Stimulated activated naive CD8-positive, alpha-beta T cell treated with anti-CD3 and anti-CD28 coated beads, Interleukin-15, Interleukin-2, amounts not matched to agents 100 ng/mL and 50 ng/mL, for 24 hours (primary cell): Measurements from ENCODE around the gene KIF1C.
A peak's percentile ranks its signal among the peaks of the same experiment; 100 is the strongest.

Experiments used
- H3K27ac Mint-ChIP-seq: one replicate; pipeline ENCODE4 v1.8.0; 2021; ENCODE audit warnings: mild to moderate bottlenecking, mixed read lengths
- H3K27me3 Mint-ChIP-seq: one replicate; pipeline ENCODE4 v1.8.0; 2021; ENCODE audit warnings: mixed read lengths
- H3K36me3 Mint-ChIP-seq: one replicate; pipeline ENCODE4 v1.8.0; 2021; ENCODE audit warnings: low read depth, mixed read lengths
- H3K4me1 Mint-ChIP-seq: one replicate; pipeline ENCODE4 v1.8.0; 2021; ENCODE audit warnings: low read depth, mixed read lengths
- H3K4me3 Mint-ChIP-seq: one replicate; pipeline ENCODE4 v1.8.0; 2021; ENCODE audit warnings: mild to moderate bottlenecking, mixed read lengths
- H3K9me3 Mint-ChIP-seq: one replicate; pipeline ENCODE4 v1.8.0; 2021; ENCODE audit warnings: mixed read lengths

The KIF1C gene

DNA sequence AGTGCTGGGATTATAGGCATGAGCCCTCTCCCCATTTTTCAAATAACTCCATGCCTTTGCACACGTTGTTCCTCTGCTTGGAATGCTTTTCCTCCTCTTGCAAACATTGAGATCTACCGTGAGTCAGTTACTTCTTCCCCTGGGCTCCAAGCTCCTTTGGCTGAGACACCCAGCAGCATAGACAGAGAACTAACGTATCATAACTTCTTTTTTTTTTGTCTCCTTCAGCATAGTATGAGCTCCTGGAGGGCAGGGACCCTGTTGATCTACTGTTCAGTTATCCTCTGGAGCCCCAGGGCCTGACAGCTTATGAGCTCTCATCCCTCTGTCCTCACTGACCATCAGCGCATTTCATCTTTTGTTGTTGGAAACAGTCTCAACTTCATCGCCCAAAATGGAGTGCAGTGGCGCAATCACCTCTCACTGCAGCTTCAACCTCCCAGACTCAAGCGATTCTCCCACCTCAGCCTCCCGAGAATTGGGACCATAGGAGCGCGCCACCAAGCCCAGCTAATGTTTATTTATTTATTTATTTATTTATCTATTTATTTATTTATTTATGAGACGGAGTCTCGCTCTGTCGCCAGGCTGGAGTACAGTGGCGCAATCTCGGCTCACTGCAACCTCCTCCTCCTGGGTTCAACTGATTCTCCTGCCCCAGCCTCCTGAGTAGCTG is 32.3 kb upstream of the KIF1C start:
- peak overlapping the region; percentile 38 for H3K27ac Mint-ChIP-seq
- no peak overlapping the region for H3K4me3 Mint-ChIP-seq
- H3K9me3 Mint-ChIP-seq, result no peaks in the 10 kb centered on the region
- no peaks in the 10 kb centered on the region for H3K27me3 Mint-ChIP-seq
- H3K4me1 Mint-ChIP-seq, result peaks cover 34% of the 10 kb centered on the region
- H3K36me3 Mint-ChIP-seq, result peaks cover 24% of the 10 kb centered on the region

DNA sequence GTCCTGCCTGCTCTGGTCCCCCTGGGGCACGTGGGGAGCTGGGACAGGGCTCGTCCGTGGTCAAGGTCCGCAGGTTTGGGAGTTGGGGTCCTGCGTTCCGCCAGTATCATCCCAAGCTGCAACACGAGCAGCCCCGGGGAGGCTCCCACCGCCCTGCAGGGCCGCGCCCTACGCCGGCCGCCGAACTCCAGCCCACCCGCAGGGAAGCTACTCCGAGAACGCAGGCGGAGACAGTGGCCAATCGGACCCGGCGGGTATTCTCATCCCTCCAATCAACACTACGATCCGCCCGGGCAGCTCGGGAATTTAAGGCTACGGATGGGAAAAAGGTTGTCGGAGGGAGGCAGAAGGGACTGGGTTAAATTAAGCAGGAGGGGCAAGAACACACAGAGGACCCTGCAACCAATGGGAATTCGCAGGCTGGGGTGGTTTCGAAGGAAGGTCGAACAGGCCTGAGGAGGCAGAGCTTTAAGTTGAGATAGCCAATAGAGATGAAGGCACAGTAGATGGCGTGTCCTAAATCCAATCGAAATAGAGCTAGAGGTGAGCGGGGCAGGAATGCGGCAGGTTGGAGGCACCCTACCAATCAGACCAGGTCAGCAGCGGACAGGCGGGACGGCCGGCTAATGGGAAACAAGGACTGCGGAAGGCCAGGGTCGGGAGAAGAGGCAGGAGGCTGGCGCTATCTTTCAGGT is 30.8 kb upstream of the KIF1C start:
- peaks cover 43% of the 10 kb centered on the region for H3K4me1 Mint-ChIP-seq
- H3K9me3 Mint-ChIP-seq, result no peaks in the 10 kb centered on the region
- no peak overlapping the region for H3K4me3 Mint-ChIP-seq
- no peak overlapping the region for H3K27ac Mint-ChIP-seq
- no peaks in the 10 kb centered on the region for H3K27me3 Mint-ChIP-seq
- H3K36me3 Mint-ChIP-seq, result peaks cover 29% of the 10 kb centered on the region

DNA sequence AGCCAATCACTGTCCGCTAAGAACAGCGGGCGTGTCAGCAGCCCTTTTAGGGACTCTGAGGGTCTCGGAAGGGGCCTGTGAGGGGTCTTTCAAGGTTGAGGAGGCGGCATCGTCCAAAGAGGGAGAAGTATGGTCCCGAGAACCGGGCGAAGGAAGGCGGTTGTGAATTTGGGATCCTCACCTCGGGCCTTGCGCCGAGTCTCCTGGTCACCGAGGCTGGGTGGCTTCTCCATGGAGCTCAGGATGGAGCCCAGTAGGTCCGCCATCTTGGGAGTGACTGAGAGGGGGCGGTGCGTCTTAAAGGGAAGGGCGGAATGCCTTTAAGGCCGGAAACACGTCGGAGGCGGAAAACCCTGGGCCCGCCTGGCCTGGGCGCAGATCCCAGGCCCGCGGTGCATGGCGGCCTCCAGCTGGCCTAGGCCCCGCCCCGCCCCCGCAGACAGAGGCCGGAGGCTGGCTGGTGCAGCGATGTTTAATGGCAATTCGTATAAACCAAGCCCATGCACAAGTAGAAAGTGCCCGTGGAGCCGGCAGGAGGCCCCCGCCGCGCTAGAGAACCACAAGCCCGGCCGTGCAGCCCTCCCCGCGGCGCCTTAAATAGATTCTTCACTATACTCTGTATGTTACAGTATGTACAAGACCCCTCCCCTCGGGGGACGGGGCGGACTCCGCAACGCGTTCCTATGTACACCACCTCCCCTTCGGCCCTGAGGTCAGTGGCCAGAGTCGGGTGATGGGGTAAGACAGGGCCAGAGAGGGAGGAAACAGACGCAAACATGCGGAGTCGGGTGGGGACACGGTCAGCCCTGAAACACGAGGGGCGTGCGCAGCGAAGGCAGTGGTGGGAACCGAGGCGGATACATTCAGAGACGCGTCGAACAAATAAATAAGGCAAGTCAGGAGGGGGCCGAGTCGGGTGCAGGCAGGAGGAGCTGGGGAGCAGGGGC is 29.9 kb upstream of the KIF1C start, which contains the start of gene SPAG7:
Gene SPAG7 (minus strand): TSS at position 279 of the 947 bp plus-strand sequence. CDS start 13 bp downstream, at position 266.
- H3K4me1 Mint-ChIP-seq, result peaks cover 43% of the 10 kb centered on the region
- H3K36me3 Mint-ChIP-seq, result peaks cover 36% of the 10 kb centered on the region
- H3K4me3 Mint-ChIP-seq, result no peak within 1 kb of the TSS
- H3K27me3 Mint-ChIP-seq, result no peaks in the 10 kb centered on the region
- H3K27ac Mint-ChIP-seq, result peak within 1 kb of the TSS; percentile 87
- H3K9me3 Mint-ChIP-seq, result no peaks in the 10 kb centered on the region

DNA sequence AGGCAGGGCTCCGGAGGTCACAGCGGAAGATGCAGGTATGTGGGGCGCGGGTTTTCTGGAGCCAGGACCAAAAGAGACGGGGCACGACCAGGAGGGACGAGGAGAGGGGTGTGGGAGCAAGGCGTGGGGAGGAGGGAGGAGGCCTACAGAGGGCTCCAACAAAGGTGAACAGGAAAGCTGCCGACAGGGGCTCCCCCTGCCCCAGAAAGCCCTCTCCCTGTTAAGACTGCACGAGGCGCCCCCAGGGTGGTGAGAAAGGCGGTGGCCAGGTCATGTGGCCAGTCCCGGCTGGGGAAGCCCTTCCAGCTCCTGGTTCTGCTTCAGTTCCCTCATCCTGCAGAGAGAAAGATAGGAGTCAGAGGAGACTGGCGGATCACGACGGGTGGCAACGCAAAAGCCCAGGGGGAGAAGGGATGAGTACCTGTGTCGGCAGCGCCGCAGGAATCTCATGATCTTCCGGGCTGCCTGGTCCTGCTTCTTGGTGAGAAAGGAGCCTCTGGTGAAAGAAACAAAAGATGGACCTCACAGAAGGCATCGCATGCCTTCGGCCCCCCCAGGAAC is 29.2 kb upstream of the KIF1C start:
- Mint-ChIP-seq H3K4me1 (peaks cover 43% of the 10 kb centered on the region), H3K4me3 (no peak overlapping the region), H3K9me3 (no peaks in the 10 kb centered on the region), H3K36me3 (peaks cover 41% of the 10 kb centered on the region), H3K27me3 (no peaks in the 10 kb centered on the region), H3K27ac (no peak overlapping the region)

DNA sequence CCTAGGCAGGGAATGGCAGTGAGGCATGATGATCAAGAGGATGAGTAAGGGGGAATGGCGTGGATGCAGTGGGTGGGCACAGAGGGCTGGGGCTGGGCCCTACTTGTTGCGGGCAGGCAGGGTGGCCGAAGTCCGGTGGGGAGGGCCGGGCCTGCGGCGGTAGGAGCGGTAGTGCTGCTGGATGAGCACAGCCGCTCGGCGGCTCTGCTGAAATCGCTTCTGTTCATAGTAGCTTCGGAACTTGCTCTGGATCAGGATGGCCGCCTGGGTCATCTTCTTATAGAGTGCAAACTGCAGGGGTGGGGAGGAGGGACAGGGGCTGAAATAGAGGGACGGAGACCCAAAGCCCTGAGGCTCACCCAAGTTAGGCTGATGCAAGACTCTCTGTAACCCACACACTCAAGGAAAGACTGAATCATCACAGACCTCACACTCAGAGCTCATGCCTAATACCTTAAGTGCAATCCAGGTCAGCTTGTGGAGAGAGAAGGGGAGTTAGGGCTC is 28.7 kb upstream of the KIF1C start:
- Mint-ChIP-seq H3K36me3 (peaks cover 45% of the 10 kb centered on the region), H3K27ac (no peak overlapping the region), H3K27me3 (no peaks in the 10 kb centered on the region), H3K4me3 (no peak overlapping the region), H3K4me1 (peaks cover 43% of the 10 kb centered on the region), H3K9me3 (no peaks in the 10 kb centered on the region)

DNA sequence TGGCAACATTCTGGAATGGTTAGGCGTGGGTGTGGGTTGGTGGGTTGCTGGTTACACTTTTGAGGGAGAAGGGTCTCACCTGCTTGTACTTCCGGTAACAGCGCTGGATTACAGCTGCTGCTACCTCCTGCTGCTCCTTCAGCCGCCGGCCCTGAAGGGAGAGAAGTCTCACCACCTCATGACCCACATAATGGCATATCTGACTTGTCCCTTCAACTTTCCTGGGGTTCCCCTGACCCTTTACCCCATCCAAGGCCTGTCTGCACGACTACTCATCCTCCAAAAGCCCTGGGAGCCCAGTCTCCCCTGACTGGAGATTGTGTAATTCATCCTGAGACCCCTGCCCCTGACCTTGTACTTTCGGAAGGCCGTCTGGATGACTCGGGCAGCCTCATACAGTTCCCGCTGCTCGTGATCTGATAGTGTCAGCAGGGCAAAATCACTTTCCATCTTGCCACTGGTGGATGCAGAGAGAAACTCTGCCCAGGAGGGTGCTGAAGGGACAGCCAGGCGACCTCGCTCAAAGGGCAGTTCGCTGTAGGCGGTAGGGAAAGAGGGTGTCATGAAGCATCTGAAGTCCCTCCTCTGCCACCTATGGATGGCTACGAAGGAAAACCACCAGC is 28.1 kb upstream of the KIF1C start:
- Mint-ChIP-seq H3K4me1 (peaks cover 43% of the 10 kb centered on the region), H3K9me3 (no peaks in the 10 kb centered on the region), H3K27ac (no peak overlapping the region), H3K27me3 (no peaks in the 10 kb centered on the region), H3K36me3 (peaks cover 50% of the 10 kb centered on the region), H3K4me3 (no peak overlapping the region)

DNA sequence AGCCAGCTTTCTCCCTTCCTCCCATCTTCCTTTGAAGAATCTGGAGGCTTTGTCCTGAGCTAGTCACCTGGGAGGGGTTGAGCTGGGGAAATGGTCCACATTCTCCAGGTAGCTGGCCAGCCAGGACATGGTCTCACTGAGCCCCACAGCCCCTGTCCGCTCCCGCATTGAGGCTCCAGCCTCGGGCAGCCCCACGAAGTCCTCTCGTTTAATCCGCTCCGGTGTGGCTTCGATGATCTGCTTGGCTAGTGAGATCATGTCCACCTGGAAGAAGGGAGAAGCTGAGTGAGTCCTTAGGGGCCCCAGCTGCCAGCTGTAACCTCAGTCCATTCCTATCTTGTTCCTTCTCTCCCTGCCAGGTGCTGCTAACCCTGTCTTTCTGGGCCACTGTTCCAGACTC is 27.5 kb upstream of the KIF1C start:
- Mint-ChIP-seq H3K27ac (no peak overlapping the region), H3K4me3 (no peak overlapping the region), H3K9me3 (no peaks in the 10 kb centered on the region), H3K27me3 (no peaks in the 10 kb centered on the region), H3K4me1 (peaks cover 41% of the 10 kb centered on the region), H3K36me3 (peaks cover 53% of the 10 kb centered on the region)

DNA sequence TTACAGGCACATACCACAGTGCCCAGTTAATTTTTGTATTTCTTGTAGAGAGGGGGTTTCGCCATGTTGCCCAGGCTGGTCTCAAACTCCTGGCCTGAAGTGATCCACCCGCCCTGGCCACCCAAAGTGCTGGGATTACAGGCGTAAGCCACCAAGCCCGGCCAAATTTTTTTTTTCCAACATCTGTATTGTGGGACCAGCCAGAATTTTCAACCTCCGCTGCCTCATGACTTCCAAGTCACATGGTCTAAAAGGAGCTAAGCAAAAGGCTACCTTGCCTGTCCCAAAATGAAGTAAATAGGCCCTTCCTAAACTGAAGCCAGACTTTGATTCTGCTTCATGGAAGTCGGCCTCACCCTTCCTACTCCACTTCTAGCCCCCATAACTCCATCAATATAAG is 25.9 kb upstream of the KIF1C start:
- Mint-ChIP-seq H3K36me3 (peaks cover 51% of the 10 kb centered on the region), H3K9me3 (no peaks in the 10 kb centered on the region), H3K27ac (peak overlapping the region; percentile 39), H3K27me3 (no peaks in the 10 kb centered on the region), H3K4me1 (peaks cover 29% of the 10 kb centered on the region), H3K4me3 (no peak overlapping the region)

DNA sequence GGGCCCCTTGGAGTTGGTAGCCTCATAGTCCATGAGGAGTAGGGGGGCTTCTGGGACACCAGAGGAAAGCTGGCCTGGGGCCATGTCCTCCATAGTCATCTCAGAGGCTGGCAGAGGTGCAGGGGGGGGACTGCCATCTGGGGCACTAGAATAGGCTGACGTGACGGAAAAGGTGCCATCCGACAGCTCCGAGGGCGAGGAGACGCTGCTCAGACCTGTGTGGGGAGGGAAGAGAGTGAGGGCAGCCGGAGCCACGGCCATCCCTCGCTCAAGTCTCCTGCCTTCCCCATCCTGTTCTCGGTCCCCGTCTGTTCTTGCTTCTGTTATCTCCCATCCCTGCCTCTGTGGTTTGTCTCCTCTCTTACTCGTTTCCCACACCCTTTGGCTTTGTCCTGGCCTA is 25.4 kb upstream of the KIF1C start:
- Mint-ChIP-seq H3K36me3 (peaks cover 55% of the 10 kb centered on the region), H3K4me3 (no peak overlapping the region)

DNA sequence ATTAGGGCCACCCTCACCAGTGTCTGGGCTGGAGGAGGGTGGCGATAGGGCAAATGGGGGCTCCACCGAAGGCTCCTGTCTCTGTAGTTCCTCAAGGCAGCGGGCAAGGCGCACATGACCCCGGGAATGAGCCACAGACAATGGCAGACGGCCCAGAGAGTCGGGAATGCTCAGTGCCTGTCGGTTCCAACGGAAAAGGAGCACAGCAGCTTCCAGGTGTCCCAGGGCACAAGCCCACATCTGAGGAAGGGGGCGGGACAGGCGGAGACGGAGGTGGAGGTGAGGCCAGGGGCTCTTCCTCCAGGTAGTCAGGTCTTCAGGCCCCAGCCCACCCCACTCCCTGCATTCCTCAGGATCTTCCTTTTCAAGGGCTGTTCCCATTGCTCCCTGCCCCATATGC is 25.0 kb upstream of the KIF1C start:
- Mint-ChIP-seq H3K4me1 (peaks cover 29% of the 10 kb centered on the region), H3K36me3 (peaks cover 59% of the 10 kb centered on the region), H3K9me3 (no peaks in the 10 kb centered on the region), H3K27me3 (no peaks in the 10 kb centered on the region), H3K4me3 (no peak overlapping the region), H3K27ac (peak overlapping the region; percentile 33)

More for the DNA sequence above, 25.4 kb upstream of the KIF1C start:
- Mint-ChIP-seq H3K27ac (peak overlapping the region; percentile 33), H3K9me3 (no peaks in the 10 kb centered on the region), H3K27me3 (no peaks in the 10 kb centered on the region), H3K4me1 (peaks cover 29% of the 10 kb centered on the region)

DNA sequence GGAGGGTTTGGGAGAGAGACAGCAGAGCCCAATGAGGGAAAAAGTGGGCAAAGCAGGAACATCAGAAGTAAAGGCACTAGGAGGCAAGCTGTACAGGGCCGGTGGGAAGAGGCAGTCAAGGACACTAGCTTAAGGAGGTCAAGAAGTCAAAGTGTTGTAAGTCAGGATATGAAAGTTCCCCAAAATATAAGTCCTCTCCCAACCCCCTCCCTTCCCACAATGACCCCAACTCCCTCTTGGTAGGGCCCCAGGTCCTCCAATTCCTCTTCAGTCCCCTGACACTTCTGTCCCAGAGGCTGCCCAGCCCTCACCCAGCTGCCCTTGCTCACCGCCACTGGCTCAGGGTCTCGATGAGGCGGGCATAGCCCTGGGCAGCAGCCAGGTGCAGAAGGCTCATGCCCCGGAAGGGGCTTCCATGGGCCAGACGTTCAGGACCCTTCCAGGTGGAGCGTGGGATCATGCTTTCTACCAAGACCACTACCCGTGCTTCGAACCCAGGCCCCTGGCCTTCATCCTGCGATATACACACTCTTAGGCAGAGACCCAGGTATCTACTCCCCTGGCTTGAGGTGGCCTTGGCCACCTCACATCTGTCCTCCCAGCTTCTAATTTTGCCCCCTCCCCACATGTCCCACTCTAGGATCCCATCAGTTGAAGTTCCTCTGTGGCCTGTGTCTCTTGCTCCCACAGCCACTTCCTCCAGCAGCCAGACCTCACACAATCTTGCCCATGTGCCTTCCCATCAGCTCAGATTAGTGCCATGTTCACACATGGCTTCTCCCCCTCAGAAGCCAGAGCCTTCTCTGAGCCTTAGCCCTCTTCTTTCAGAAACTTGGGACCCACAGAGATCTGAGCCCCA is 24.3 kb upstream of the KIF1C start:
- no peaks in the 10 kb centered on the region for H3K27me3 Mint-ChIP-seq
- H3K4me1 Mint-ChIP-seq, result peaks cover 29% of the 10 kb centered on the region
- H3K4me3 Mint-ChIP-seq, result no peak overlapping the region
- no peaks in the 10 kb centered on the region for H3K9me3 Mint-ChIP-seq
- H3K27ac Mint-ChIP-seq, result peak overlapping the region; percentile 79
- peaks cover 59% of the 10 kb centered on the region for H3K36me3 Mint-ChIP-seq

DNA sequence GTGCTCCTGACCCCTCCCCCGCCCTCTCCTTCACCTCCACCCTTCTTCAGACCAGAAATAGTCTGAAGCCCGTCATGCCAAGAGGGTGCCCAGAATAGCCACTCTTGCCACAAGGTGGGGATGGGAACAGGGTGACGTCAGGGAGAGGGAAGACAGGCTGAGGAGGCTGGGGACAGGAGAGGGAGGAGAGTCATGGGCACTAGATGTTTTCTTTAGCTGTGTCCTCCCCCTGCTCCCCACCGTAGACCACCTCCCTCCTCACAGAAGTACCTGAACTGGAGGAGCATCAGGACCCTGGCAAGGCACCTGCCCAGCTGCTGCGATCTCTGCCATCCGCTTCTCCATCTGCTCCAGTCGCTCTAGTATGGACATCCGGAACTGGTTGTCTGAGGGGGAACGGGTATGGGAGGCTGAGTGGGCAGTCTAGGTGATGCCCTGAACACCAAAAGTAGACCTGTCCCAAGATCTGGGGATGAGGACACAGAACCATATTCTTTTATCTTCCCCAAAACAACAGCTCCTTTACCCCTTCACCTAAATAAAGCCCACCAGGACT is 23.6 kb upstream of the KIF1C start:
- Mint-ChIP-seq H3K27me3 (no peaks in the 10 kb centered on the region), H3K27ac (peak overlapping the region; percentile 79), H3K36me3 (peaks cover 63% of the 10 kb centered on the region), H3K4me1 (peaks cover 28% of the 10 kb centered on the region), H3K4me3 (no peak overlapping the region), H3K9me3 (no peaks in the 10 kb centered on the region)

DNA sequence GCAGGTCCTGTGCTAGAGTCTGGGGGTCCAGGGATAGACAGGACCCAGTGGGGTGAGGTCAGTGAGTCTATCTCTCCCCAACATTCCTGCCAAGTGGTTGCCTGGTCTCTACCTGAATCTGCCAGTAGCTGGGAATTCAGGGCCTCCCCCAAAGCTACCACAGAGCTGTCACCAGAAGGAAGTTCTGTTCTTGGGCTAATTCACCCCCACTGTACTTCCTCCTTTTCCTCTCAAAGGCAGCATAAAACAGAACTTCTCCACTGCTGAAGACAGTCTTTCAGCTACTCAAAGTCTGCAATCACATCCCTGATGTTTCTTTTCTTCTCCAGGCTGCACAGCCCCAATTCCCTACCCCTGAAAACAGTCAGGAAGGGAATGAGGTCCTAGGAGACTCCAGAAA is 19.0 kb upstream of the KIF1C start:
- Mint-ChIP-seq H3K27ac (no peak overlapping the region), H3K9me3 (no peaks in the 10 kb centered on the region), H3K36me3 (peaks cover 65% of the 10 kb centered on the region), H3K4me1 (peaks cover 30% of the 10 kb centered on the region), H3K4me3 (no peak overlapping the region), H3K27me3 (no peaks in the 10 kb centered on the region)
